HepG2 (cell line): ENCODE measurements around the gene GPAM. TPM values are rescaled to one million over a fixed set of nuclear protein-coding genes. Genes with fewer than 3 reads are reported as not detected.

ENCODE experiments used
- ARNT ChIP-seq: fragments of 450-650 bp; IDR thresholded peaks from 2 replicates; pipeline ENCODE4 v1.6.1; 2017
- ARNTL ChIP-seq: sonication (generic); formaldehyde crosslinking; IDR thresholded peaks from 2 replicates; pipeline ENCODE4 v1.4.0; 2020; ENCODE audit warnings: mild to moderate bottlenecking, missing genetic modification reagents
- EP300 ChIP-seq, 3 experiments: sonication (generic) in 1 of 3; formaldehyde crosslinking in 1 of 3; IDR thresholded peaks; 2 replicates each; pipeline versions ENCODE4 v1.5.1 to v1.6.1; 2011 to 2020; ENCODE audit warnings: low read depth in 2 of 3, low read length in 2 of 3, borderline replicate concordance in 1 of 3, improper control_type of control experiment in 1 of 3, mild to moderate bottlenecking in 1 of 3, missing genetic modification reagents in 1 of 3, moderate library complexity in 1 of 3
- ESRRA ChIP-seq: sonication (generic); formaldehyde crosslinking; IDR thresholded peaks from 2 replicates; pipeline ENCODE4 v1.5.1; 2020; ENCODE audit warnings: mild to moderate bottlenecking, low read depth, missing genetic modification reagents
- FOXP1 ChIP-seq, 2 experiments: fragments of 450-650 bp in 1 of 2; IDR thresholded peaks; 2 replicates each; pipeline ENCODE4 v1.6.1; 2017 to 2018; ENCODE audit warnings: antibody characterized with exemption in 1 of 2
- IRX3 ChIP-seq: sonication (generic); formaldehyde crosslinking; IDR thresholded peaks from 2 replicates; pipeline ENCODE4 v1.8.1; 2023; ENCODE audit warnings: mild to moderate bottlenecking, low read depth, missing genetic modification reagents, borderline replicate concordance
- MAFK ChIP-seq, 2 experiments: IDR thresholded peaks in 1 of 2; conservative IDR thresholded peaks in 1 of 2; 2 replicates each; pipeline ENCODE4 v1.6.1; 2011; ENCODE audit warnings: improper control_type of control experiment in 2 of 2, low read length in 2 of 2
- MLXIP ChIP-seq: sonication (generic); formaldehyde crosslinking; IDR thresholded peaks from 2 replicates; pipeline ENCODE4 v1.9.0; 2021; ENCODE audit warnings: missing genetic modification reagents, borderline replicate concordance
- NCOA2 ChIP-seq: sonication (generic); formaldehyde crosslinking; IDR thresholded peaks from 2 replicates; pipeline ENCODE4 v1.8.0; 2022; ENCODE audit warnings: inconsistent platforms
- PHF21A ChIP-seq: sonication (generic); formaldehyde crosslinking; IDR thresholded peaks from 2 replicates; pipeline ENCODE4 v1.5.0; 2020; ENCODE audit warnings: mild to moderate bottlenecking, missing genetic modification reagents
- POGZ ChIP-seq: sonication (generic); formaldehyde crosslinking; IDR thresholded peaks from 2 replicates; pipeline ENCODE4 v1.4.0; 2020; ENCODE audit warnings: mild to moderate bottlenecking, missing genetic modification reagents
- POLR2G ChIP-seq: fragments of 200-400 bp; formaldehyde crosslinking; IDR thresholded peaks from 2 replicates; pipeline ENCODE4 v1.6.1; 2018; ENCODE audit warnings: mild to moderate bottlenecking, low read depth, low read length, moderate library complexity
- REPIN1 ChIP-seq: sonication (generic); formaldehyde crosslinking; IDR thresholded peaks from 2 replicates; pipeline ENCODE4 v1.8.0; 2022; ENCODE audit warnings: missing genetic modification reagents, low read depth, mild to moderate bottlenecking, borderline replicate concordance
- TARDBP ChIP-seq: sonication (generic); formaldehyde crosslinking; IDR thresholded peaks from 2 replicates; pipeline ENCODE4 v1.8.0; 2022; ENCODE audit warnings: mild to moderate bottlenecking, missing genetic modification reagents
- TBX3 ChIP-seq: fragments of 450-650 bp; IDR thresholded peaks from 2 replicates; pipeline ENCODE4 v1.6.1; 2017; ENCODE audit warnings: antibody characterized with exemption, mild to moderate bottlenecking, inconsistent platforms, borderline replicate concordance
- ZFY ChIP-seq: sonication (generic); formaldehyde crosslinking; IDR thresholded peaks from 2 replicates; pipeline ENCODE4 v1.4.0; 2020; ENCODE audit warnings: missing genetic modification reagents
- ZIK1 ChIP-seq: sonication (generic); formaldehyde crosslinking; IDR thresholded peaks from 2 replicates; pipeline ENCODE4 v1.5.0; 2020; ENCODE audit warnings: mild to moderate bottlenecking, low read depth, missing genetic modification reagents, borderline replicate concordance
- ZMYM4 ChIP-seq: sonication (generic); formaldehyde crosslinking; IDR thresholded peaks from 2 replicates; pipeline ENCODE4 v1.8.1; 2023; ENCODE audit warnings: mild to moderate bottlenecking, missing genetic modification reagents
- ZNF235 ChIP-seq: sonication (generic); formaldehyde crosslinking; IDR thresholded peaks from 2 replicates; pipeline ENCODE4 v1.8.1; 2023; ENCODE audit warnings: mild to moderate bottlenecking, missing genetic modification reagents, borderline replicate concordance
- ZNF639 ChIP-seq: conservative IDR thresholded peaks from 2 replicates; pipeline ENCODE4 v1.6.1; 2018; ENCODE audit warnings: missing genetic modification reagents
- ZNF878 ChIP-seq: sonication (generic); formaldehyde crosslinking; IDR thresholded peaks from 2 replicates; pipeline ENCODE4 v1.8.1; 2023; ENCODE audit warnings: mild to moderate bottlenecking, missing genetic modification reagents, moderate library complexity
- polyA plus RNA-seq, 8 experiments: library from polyadenylated mRNA; depleted of rRNA in 3 of 8; stranded (reverse) in 7 of 8; unstranded in 1 of 8; fragments of >200 nt; fragmentation: Illumina TruSeq in 4 of 8; extraction: Trizol in 4 of 8; gene quantifications; 2 replicates each; pipeline versions ENCODE4 v1.2.1 to v1.2.3, GENCODE V29; 2011 to 2016; ENCODE audit warnings: low read depth in 4 of 8, missing spikeins in 1 of 8, mixed read lengths in 1 of 8; ENCODE audit not compliant: insufficient read depth in 1 of 8
- total RNA-seq, 5 experiments: library from RNA; depleted of rRNA; stranded (reverse); fragments of >200 nt; fragmentation: Illumina TruSeq; extraction: Trizol; gene quantifications; 2 replicates each; pipeline ENCODE4 v1.2.3, GENCODE V29; 2016; ENCODE audit warnings: low read depth in 1 of 5
- TF ChIP-seq, protein P1 (sequence below): sonication (generic); formaldehyde crosslinking; conservative IDR thresholded peaks from 2 replicates; pipeline ENCODE4 v1.4.0; 2020; ENCODE audit warnings: missing genetic modification reagents
- TF ChIP-seq, protein P2 (sequence below): IDR thresholded peaks from 2 replicates; pipeline ENCODE4 v1.6.1; 2016; ENCODE audit warnings: missing compliant biosample characterization, missing genetic modification reagents, borderline replicate concordance

GPAM gene
- total and polyA plus RNA-seq, 2 of the 13 experiments (the other 11 are each of a cell fraction or from before 2014, with no cell fraction given): 36.8 to 140 TPM

DNA sequence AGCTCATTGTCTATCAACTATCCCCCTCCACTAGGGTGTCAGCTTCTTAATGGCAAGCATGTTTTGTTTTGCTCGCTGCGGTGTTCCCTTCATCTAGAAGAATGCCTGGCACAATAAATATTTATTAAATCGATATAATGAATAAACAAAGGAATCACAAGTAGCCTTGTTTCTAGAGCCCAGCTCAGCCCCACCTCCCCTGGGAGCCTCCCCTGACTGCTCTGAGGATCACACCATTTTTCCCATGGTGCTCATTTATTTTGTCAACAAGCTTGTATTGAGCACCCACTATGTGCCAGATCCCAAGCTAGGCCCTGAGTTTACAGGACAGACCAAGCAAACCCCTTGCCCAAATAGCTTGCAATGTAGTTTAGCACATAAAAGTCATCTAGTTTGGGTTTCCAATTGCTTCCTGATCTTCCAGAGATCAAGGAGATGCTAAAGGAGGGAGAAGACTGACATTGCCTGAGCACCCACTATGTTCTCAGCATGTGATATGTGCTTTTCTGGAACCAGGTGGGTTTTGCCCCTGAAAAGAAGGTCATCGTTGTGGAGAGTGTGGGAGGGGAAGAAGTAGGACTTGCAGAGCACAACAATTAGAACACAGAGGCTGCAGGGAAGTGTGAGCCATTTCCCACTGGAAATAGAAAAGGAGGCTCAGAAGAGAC lies 42.3 kb upstream of the GPAM start (continued):
- TF ChIP-seq PHF21A (CRISPR knock-in tag) (0 out of 2 replicates have a peak, but pooled peaks have one; percentile 26), NCOA2 (peak; percentile 46; the same call in 1 of the 2 replicates), ARNT (no peak), ESRRA (CRISPR knock-in tag) (no peak), ZFY (CRISPR knock-in tag) (peak; percentile 30; the same call in 1 of the 2 replicates), MLXIP (CRISPR knock-in tag) (no peak), ARNTL (CRISPR knock-in tag) (no peak), ZNF639 (CRISPR knock-in tag) (no peak), TBX3 (0 out of 2 replicates have a peak, but pooled peaks have one; percentile 19), MAFK (conservative IDR thresholded peaks at IDR 0.05 in 1 of 2, IDR thresholded peaks at IDR 0.05 in 1 of 2; ENCODE audit: low read length in 2 of 2) (no peak; a peak in 1 of 4 replicates), ZNF878 (CRISPR knock-in tag) (no peak), ZMYM4 (CRISPR knock-in tag) (0 out of 2 replicates have a peak, but pooled peaks have one; percentile 7), POLR2G (0 out of 2 replicates have a peak, but pooled peaks have one; percentile 39), ZIK1 (CRISPR knock-in tag) (no peak), IRX3 (0 out of 2 replicates have a peak, but pooled peaks have one; percentile 55), FOXP1 (IDR thresholded peaks at IDR 0.05) (no peak), FOXP1 (CRISPR knock-in tag; IDR thresholded peaks at IDR 0.05) (peak; percentile 72), REPIN1 (CRISPR knock-in tag) (no peak; the same call in none of the 2 replicates), TARDBP (CRISPR knock-in tag) (0 out of 2 replicates have a peak, but pooled peaks have one; percentile 21), ZNF235 (CRISPR knock-in tag) (no peak), EP300 (IDR thresholded peaks at IDR 0.05; ENCODE audit: low read depth in 2 of 2, low read length in 2 of 2) (peak in 1 of 2 experiments; percentile 57; a peak in 1 of 4 replicates), EP300 (CRISPR knock-in tag; IDR thresholded peaks at IDR 0.05; ENCODE audit: borderline replicate concordance) (no peak; the same call in 1 of the 2 replicates), POGZ (no peak)
- TF ChIP-seq, protein P1, sequence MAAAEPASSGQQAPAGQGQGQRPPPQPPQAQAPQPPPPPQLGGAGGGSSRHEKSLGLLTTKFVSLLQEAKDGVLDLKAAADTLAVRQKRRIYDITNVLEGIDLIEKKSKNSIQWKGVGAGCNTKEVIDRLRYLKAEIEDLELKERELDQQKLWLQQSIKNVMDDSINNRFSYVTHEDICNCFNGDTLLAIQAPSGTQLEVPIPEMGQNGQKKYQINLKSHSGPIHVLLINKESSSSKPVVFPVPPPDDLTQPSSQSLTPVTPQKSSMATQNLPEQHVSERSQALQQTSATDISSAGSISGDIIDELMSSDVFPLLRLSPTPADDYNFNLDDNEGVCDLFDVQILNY: no peak
- TF ChIP-seq, protein P2, sequence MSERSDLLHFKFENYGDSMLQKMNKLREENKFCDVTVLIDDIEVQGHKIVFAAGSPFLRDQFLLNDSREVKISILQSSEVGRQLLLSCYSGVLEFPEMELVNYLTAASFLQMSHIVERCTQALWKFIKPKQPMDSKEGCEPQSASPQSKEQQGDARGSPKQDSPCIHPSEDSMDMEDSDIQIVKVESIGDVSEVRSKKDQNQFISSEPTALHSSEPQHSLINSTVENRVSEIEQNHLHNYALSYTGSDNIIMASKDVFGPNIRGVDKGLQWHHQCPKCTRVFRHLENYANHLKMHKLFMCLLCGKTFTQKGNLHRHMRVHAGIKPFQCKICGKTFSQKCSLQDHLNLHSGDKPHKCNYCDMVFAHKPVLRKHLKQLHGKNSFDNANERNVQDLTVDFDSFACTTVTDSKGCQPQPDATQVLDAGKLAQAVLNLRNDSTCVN (CRISPR knock-in tag): 0 out of 2 replicates have a peak, but pooled peaks have one; percentile 39
